SK-N-SH treated with all-trans-retinoic acid at 6 μM for 48 hours (cell line): Measurements from ENCODE around the gene COL5A2.

Experiments used
- ATAC-seq: fragments of 200-7000 bp; cut with Tn5 transposase; 3 replicates; pipeline ENCODE4 v1.9.1; 2020; ENCODE audit warnings: mild to moderate bottlenecking, moderate library complexity
- CREB5 ChIP-seq: fragments of 250-450 bp; sonication (Bioruptor Pico); IDR thresholded peaks from 2 replicates; pipeline ENCODE4 v1.5.1; 2020; ENCODE audit warnings: low read depth, mild to moderate bottlenecking, moderate library complexity
- CSDC2 ChIP-seq: fragments of 250-450 bp; sonication (Bioruptor Pico); IDR thresholded peaks from 2 replicates; pipeline ENCODE4 v1.5.0; 2020; ENCODE audit warnings: mild to moderate bottlenecking, moderate library complexity
- CSRNP3 ChIP-seq: fragments of 250-450 bp; sonication (Bioruptor Pico); IDR thresholded peaks from 2 replicates; pipeline ENCODE4 v1.5.1; 2021; ENCODE audit warnings: mild to moderate bottlenecking, moderate library complexity
- ESRRG ChIP-seq: fragments of 250-450 bp; sonication (Bioruptor Pico); IDR thresholded peaks from 2 replicates; pipeline ENCODE4 v1.6.1; 2021; ENCODE audit warnings: mild to moderate bottlenecking
- GLIS3 ChIP-seq: fragments of 250-450 bp; sonication (Bioruptor Pico); IDR thresholded peaks from 2 replicates; pipeline ENCODE4 v1.5.0; 2020; ENCODE audit warnings: mild to moderate bottlenecking, moderate library complexity
- ISL1 ChIP-seq: fragments of 250-450 bp; sonication (Bioruptor Pico); IDR thresholded peaks from 2 replicates; pipeline ENCODE4 v2.1.2; 2022; ENCODE audit warnings: mild to moderate bottlenecking, moderate library complexity
- OSR1 ChIP-seq: fragments of 250-450 bp; sonication (Bioruptor Pico); IDR thresholded peaks from 2 replicates; pipeline ENCODE4 v1.8.0; 2022; ENCODE audit warnings: moderate library complexity, mild to moderate bottlenecking, inconsistent platforms
- PATZ1 ChIP-seq: fragments of 250-450 bp; sonication (Bioruptor Pico); IDR thresholded peaks from 2 replicates; pipeline ENCODE4 v1.8.0; 2020; ENCODE audit warnings: mild to moderate bottlenecking, moderate library complexity, borderline replicate concordance
- POU6F1 ChIP-seq: fragments of 250-450 bp; sonication (Bioruptor Pico); IDR thresholded peaks from 2 replicates; pipeline ENCODE4 v1.8.0; 2021; ENCODE audit warnings: low read depth, mild to moderate bottlenecking, moderate library complexity, borderline replicate concordance
- RARB ChIP-seq: fragments of 250-450 bp; sonication (Bioruptor Pico); IDR thresholded peaks from 2 replicates; pipeline ENCODE4 v1.8.0; 2021; ENCODE audit warnings: mild to moderate bottlenecking, moderate library complexity
- SNAI2 ChIP-seq: fragments of 250-450 bp; sonication (Bioruptor Pico); IDR thresholded peaks from 2 replicates; pipeline ENCODE4 v1.5.0; 2020; ENCODE audit warnings: mild to moderate bottlenecking, moderate library complexity
- TCF4 ChIP-seq: fragments of 250-450 bp; sonication (Bioruptor Pico); IDR thresholded peaks from 2 replicates; pipeline ENCODE4 v1.8.0; 2021; ENCODE audit warnings: mild to moderate bottlenecking, moderate library complexity, borderline replicate concordance
- TOX ChIP-seq: fragments of 250-450 bp; sonication (Bioruptor Pico); IDR thresholded peaks from 2 replicates; pipeline ENCODE4 v1.8.0; 2021; ENCODE audit warnings: mild to moderate bottlenecking, moderate library complexity, borderline replicate concordance
- TSHZ2 ChIP-seq: fragments of 250-450 bp; sonication (Bioruptor Pico); IDR thresholded peaks from 2 replicates; pipeline ENCODE4 v1.5.0; 2020; ENCODE audit warnings: mild to moderate bottlenecking, moderate library complexity
- ZFP3 ChIP-seq: fragments of 250-450 bp; sonication (Bioruptor Pico); IDR thresholded peaks from 2 replicates; pipeline ENCODE4 v1.5.0; 2020; ENCODE audit warnings: mild to moderate bottlenecking, moderate library complexity
- ZFP30 ChIP-seq: fragments of 450-650 bp; formaldehyde crosslinking; IDR thresholded peaks from 2 replicates; pipeline ENCODE4 v1.5.0; 2022; ENCODE audit warnings: mild to moderate bottlenecking, moderate library complexity
- ZNF70 ChIP-seq: fragments of 450-650 bp; formaldehyde crosslinking; IDR thresholded peaks from 2 replicates; pipeline ENCODE4 v1.5.0; 2020; ENCODE audit warnings: mild to moderate bottlenecking, moderate library complexity
- ZNF8 ChIP-seq: fragments of 450-650 bp; formaldehyde crosslinking; IDR thresholded peaks from 2 replicates; pipeline ENCODE4 v1.5.0; 2020; ENCODE audit warnings: mild to moderate bottlenecking, moderate library complexity

Gene COL5A2

GRCh38 chr2:189082376-189082975, 97.1 kb downstream of the COL5A2 start (continued):
- TF ChIP-seq ZFP30 (CRISPR knock-in tag) = no peak; the same call in 1 of the 2 replicates
- TF ChIP-seq, all 23 proteins: peak for 10

- no peak; the same call in 2 of the 3 replicates for ATAC-seq
- TF ChIP-seq CREB5 (CRISPR knock-in tag) (no peak), RARB (CRISPR knock-in tag) (no peak)
Observed at GRCh38 chr2:189076572-189076971, 103.0 kb downstream of the COL5A2 start.

GRCh38 chr2:189076120-189076519, 103.4 kb downstream of the COL5A2 start:
- no peak for TF ChIP-seq CSRNP3
- no peak; the same call in 2 of the 3 replicates for ATAC-seq

- TF ChIP-seq ESRRG (CRISPR knock-in tag) (no peak), TOX (no peak), ZFP3 (no peak), POU6F1 (CRISPR knock-in tag) (no peak), GLIS3 (no peak), RARB (CRISPR knock-in tag) (no peak), ZNF70 (CRISPR knock-in tag) (no peak), SNAI2 (CRISPR knock-in tag) (no peak), TCF4 (CRISPR knock-in tag) (no peak), CSRNP3 (no peak), ISL1 (no peak), ZNF8 (CRISPR knock-in tag) (no peak), PATZ1 (CRISPR knock-in tag) (no peak), ZFP30 (CRISPR knock-in tag) (no peak), CSDC2 (CRISPR knock-in tag) (no peak), TSHZ2 (CRISPR knock-in tag) (no peak), OSR1 (CRISPR knock-in tag) (no peak)
- no peak for ATAC-seq
Observed at GRCh38 chr2:189074506-189074905, 105.1 kb downstream of the COL5A2 start.
